HEK293 (cell line): ENCODE data around the gene SBK2.
A peak's percentile ranks its signal among the peaks of the same experiment; 100 is the strongest.

Experiments
- CTCF ChIA-PET: fragments of 350-600 bp; formaldehyde crosslinking; extraction: SDS; loops from one replicate; lab custom pipeline; 2021; ENCODE audit warnings: antibody characterized with exemption; lab: Yijun Ruan, JAX
- POLR2A ChIA-PET: fragments of 300-600 bp; formaldehyde crosslinking; extraction: SDS; loops from one replicate; lab custom pipeline; 2020; ENCODE audit warnings: antibody characterized with exemption, inconsistent platforms; lab: Yijun Ruan, JAX
- H3K27ac ChIP-seq: fragments of 200-500 bp; sonication (Bioruptor generic); 2 replicates; pipeline ENCODE4 v1.5.1; 2014; ENCODE audit warnings: low read depth, low read length, control low read depth, inconsistent platforms; ENCODE audit errors: extremely low read depth
- H3K36me3 ChIP-seq, 2 experiments: fragments of 200-500 bp in 1 of 2; sonication (Bioruptor generic) in 1 of 2; 1 replicate in 1 of 2; 2 replicates in 1 of 2; pipeline ENCODE4 v1.5.1; 2014 to 2017; ENCODE audit warnings: inconsistent platforms in 2 of 2, low read length in 2 of 2; ENCODE audit not compliant: control insufficient read depth in 2 of 2, insufficient read depth in 1 of 2
- H3K4me1 ChIP-seq: fragments of 200-500 bp; sonication (Bioruptor generic); 2 replicates; pipeline ENCODE4 v1.5.1; 2014; ENCODE audit warnings: mild to moderate bottlenecking, low read length, inconsistent platforms; ENCODE audit not compliant: control insufficient read depth, insufficient read depth
- H3K4me3 ChIP-seq: 2 replicates; pipeline ENCODE4 v1.5.1; 2011; ENCODE audit warnings: low read depth, mild to moderate bottlenecking, control low read depth, low read length, moderate library complexity
- H3K9me3 ChIP-seq: fragments of 200-500 bp; sonication (Bioruptor generic); 2 replicates; pipeline ENCODE4 v1.5.1; 2014; ENCODE audit warnings: low read depth, low read length, inconsistent platforms; ENCODE audit not compliant: control insufficient read depth, insufficient read depth
- EGR2 ChIP-seq: fragments of 450-650 bp; formaldehyde crosslinking; IDR thresholded peaks from 2 replicates; pipeline ENCODE4 v1.5.1; 2016; ENCODE audit warnings: low read depth, missing biosample characterization, missing genetic modification characterization
- GLI2 ChIP-seq: fragments of 450-650 bp; formaldehyde crosslinking; IDR thresholded peaks from 2 replicates; pipeline ENCODE4; 2017; ENCODE audit warnings: missing biosample characterization, missing genetic modification characterization, low read depth, borderline replicate concordance
- GLI4 ChIP-seq: fragments of 450-650 bp; formaldehyde crosslinking; IDR thresholded peaks from 2 replicates; pipeline ENCODE4 v1.5.1; 2016; ENCODE audit warnings: missing biosample characterization, missing genetic modification characterization
- GLIS2 ChIP-seq: fragments of 450-650 bp; formaldehyde crosslinking; IDR thresholded peaks from 2 replicates; pipeline ENCODE4 v1.5.1; 2016; ENCODE audit warnings: missing biosample characterization, missing genetic modification characterization
- IKZF3 ChIP-seq: fragments of 450-650 bp; IDR thresholded peaks from 2 replicates; pipeline ENCODE4 v1.5.0; 2018; ENCODE audit warnings: missing biosample characterization, mild to moderate bottlenecking, missing genetic modification characterization, moderate library complexity
- KLF8 ChIP-seq: fragments of 450-650 bp; formaldehyde crosslinking; IDR thresholded peaks from 2 replicates; pipeline ENCODE4 v1.5.1; 2016; ENCODE audit warnings: missing biosample characterization, missing genetic modification characterization
- SCRT1 ChIP-seq: fragments of 450-650 bp; formaldehyde crosslinking; IDR thresholded peaks from 2 replicates; pipeline ENCODE4 v1.5.1; 2016; ENCODE audit warnings: missing biosample characterization, missing genetic modification characterization, borderline replicate concordance
- SP2 ChIP-seq: fragments of 450-650 bp; formaldehyde crosslinking; IDR thresholded peaks from 2 replicates; pipeline ENCODE4 v1.5.1; 2016; ENCODE audit warnings: missing biosample characterization, missing genetic modification characterization
- SP3 ChIP-seq: fragments of 450-650 bp; formaldehyde crosslinking; IDR thresholded peaks from 2 replicates; pipeline ENCODE4 v1.5.1; 2016; ENCODE audit warnings: missing biosample characterization, missing genetic modification characterization
- ZFHX2 ChIP-seq: fragments of 450-650 bp; formaldehyde crosslinking; conservative IDR thresholded peaks from 2 replicates; pipeline ENCODE4 v1.5.1; 2016; ENCODE audit warnings: missing biosample characterization, missing genetic modification characterization
- ZFP37 ChIP-seq: fragments of 450-650 bp; formaldehyde crosslinking; IDR thresholded peaks from 2 replicates; pipeline ENCODE4 v1.5.1; 2016; ENCODE audit warnings: missing biosample characterization, missing genetic modification characterization
- ZIC2 ChIP-seq: fragments of 450-650 bp; formaldehyde crosslinking; IDR thresholded peaks from 2 replicates; pipeline ENCODE4 v1.5.1; 2016; ENCODE audit warnings: missing biosample characterization, missing genetic modification characterization
- ZNF114 ChIP-seq: fragments of 450-650 bp; formaldehyde crosslinking; IDR thresholded peaks from 2 replicates; pipeline ENCODE4 v1.5.0; 2017; ENCODE audit warnings: missing biosample characterization, missing genetic modification characterization
- ZNF248 ChIP-seq: fragments of 450-650 bp; formaldehyde crosslinking; IDR thresholded peaks from 2 replicates; pipeline ENCODE4 v1.5.1; 2017; ENCODE audit warnings: missing biosample characterization, missing genetic modification characterization
- ZNF335 ChIP-seq: fragments of 450-650 bp; formaldehyde crosslinking; conservative IDR thresholded peaks from 2 replicates; pipeline ENCODE4 v1.5.1; 2016; ENCODE audit warnings: missing biosample characterization, missing genetic modification characterization
- ZNF391 ChIP-seq: fragments of 450-650 bp; formaldehyde crosslinking; IDR thresholded peaks from 2 replicates; pipeline ENCODE4 v1.5.1; 2016; ENCODE audit warnings: low read depth, missing biosample characterization, missing genetic modification characterization, borderline replicate concordance
- ZNF501 ChIP-seq: fragments of 450-650 bp; formaldehyde crosslinking; IDR thresholded peaks from 2 replicates; pipeline ENCODE4 v1.5.1; 2016; ENCODE audit warnings: missing biosample characterization, missing genetic modification characterization
- ZNF544 ChIP-seq: fragments of 450-650 bp; formaldehyde crosslinking; IDR thresholded peaks from 2 replicates; pipeline ENCODE4 v1.5.0; 2017; ENCODE audit warnings: missing biosample characterization, missing genetic modification characterization
- ZNF596 ChIP-seq: fragments of 450-650 bp; IDR thresholded peaks from 2 replicates; pipeline ENCODE4 v1.5.0; 2018; ENCODE audit warnings: missing biosample characterization, mild to moderate bottlenecking, missing genetic modification characterization, moderate library complexity
- ZNF600 ChIP-seq: fragments of 450-650 bp; formaldehyde crosslinking; IDR thresholded peaks from 2 replicates; pipeline ENCODE4 v1.5.1; 2016; ENCODE audit warnings: missing biosample characterization, missing genetic modification characterization
- ZNF654 ChIP-seq: fragments of 450-650 bp; formaldehyde crosslinking; IDR thresholded peaks from 2 replicates; pipeline ENCODE4 v1.5.1; 2016; ENCODE audit warnings: low read depth, missing biosample characterization, missing genetic modification characterization
- TF ChIP-seq, protein P1 (sequence below): IDR thresholded peaks from 2 replicates; pipeline ENCODE4 v1.6.1; 2011; ENCODE audit warnings: mild to moderate bottlenecking, low read depth, low read length, borderline replicate concordance
- TF ChIP-seq, protein P2 (sequence below): fragments of 450-650 bp; formaldehyde crosslinking; IDR thresholded peaks from 2 replicates; pipeline ENCODE4 v1.5.1; 2016; ENCODE audit warnings: missing biosample characterization, missing genetic modification characterization
- TF ChIP-seq, protein P3 (sequence below): fragments of 450-650 bp; formaldehyde crosslinking; IDR thresholded peaks from 2 replicates; pipeline ENCODE4 v1.5.1; 2016; ENCODE audit warnings: missing biosample characterization, missing genetic modification characterization
- TF ChIP-seq, protein P4 (sequence below): fragments of 450-650 bp; formaldehyde crosslinking; optimal IDR thresholded peaks from 2 replicates; pipeline ENCODE3; 2016; ENCODE audit warnings: missing biosample characterization, mild to moderate bottlenecking, missing genetic modification characterization
- TF ChIP-seq, protein P5 (sequence below): fragments of 450-650 bp; formaldehyde crosslinking; IDR thresholded peaks from 2 replicates; pipeline ENCODE4 v1.5.1; 2016; ENCODE audit warnings: missing biosample characterization, missing genetic modification characterization

Gene SBK2

DNA sequence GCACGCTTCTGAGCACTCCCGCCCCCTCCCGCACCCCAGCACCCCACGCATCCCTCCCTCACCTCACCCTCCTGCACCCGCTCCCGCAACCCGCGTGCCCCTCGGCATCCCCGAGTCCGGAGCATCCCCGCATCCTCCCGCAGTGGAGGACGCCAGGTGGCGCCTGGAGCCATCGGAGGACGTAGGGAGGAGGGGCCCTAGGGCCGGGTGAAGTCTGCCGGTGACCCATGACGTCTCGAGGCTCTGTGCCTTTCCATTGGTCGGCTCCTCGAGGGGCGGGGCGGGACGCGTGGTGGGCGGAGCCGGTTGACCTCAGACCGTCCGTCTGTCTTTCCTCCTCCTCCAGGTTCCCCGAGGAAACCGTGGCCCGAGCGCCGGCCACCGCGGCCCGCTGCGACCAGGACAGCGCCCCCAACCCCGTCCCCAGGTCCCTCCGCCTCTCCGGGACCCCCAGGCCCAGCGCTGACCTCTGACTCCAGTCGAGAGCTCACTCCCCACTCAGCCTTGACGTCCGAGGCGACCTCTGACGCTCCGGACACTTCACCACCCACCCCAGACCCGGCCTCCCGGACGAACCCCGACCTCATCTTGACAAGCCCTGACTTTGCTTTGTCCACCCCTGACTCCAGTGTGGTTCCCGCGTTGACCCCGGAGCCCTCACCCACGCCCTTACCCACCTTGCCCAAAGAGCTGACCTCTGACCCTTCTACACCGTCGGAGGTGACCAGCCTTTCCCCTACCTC lies 19.9 kb downstream of the SBK2 start:
- ChIA-PET CTCF (interaction anchor here (0.6 to 5.0 kb wide), 26 partner anchors 9 to 636 kb away, joined by 3 to 50 read pairs (median 4); partner anchors contain the start of genes FIZ1, ZNF784 and ZNF865), POLR2A (interaction anchor here (0.8 to 1.2 kb wide), 2 partner anchors 55 to 107 kb away, joined by 3 read pairs; partner anchors contain the start of genes ISOC2 and ZNF784)
- peak overlapping the region; percentile 37 for H3K4me3 ChIP-seq
- TF ChIP-seq ZNF501, result peak; percentile 53
- TF ChIP-seq GLIS2 (tag by site-specific recombination), result peak; percentile 34; the same call in 1 of the 2 replicates
- TF ChIP-seq KLF8 (tag by site-specific recombination), result peak; percentile 73
- TF ChIP-seq ZNF248 (tag by site-specific recombination), result no peak
- peak; percentile 28; the same call in 1 of the 2 replicates for TF ChIP-seq ZFP37 (tag by site-specific recombination)
- peak; percentile 86 for TF ChIP-seq SP3 (tag by site-specific recombination)
- no peak for TF ChIP-seq SCRT1 (tag by site-specific recombination)
- peak; percentile 69 for TF ChIP-seq EGR2 (tag by site-specific recombination)
- TF ChIP-seq ZIC2 (tag by site-specific recombination), result peak; percentile 66
- TF ChIP-seq ZNF544 (tag by site-specific recombination), result 0 out of 2 replicates have a peak, but pooled peaks have one; percentile 25
- TF ChIP-seq SP2 (tag by site-specific recombination), result peak; percentile 50
- TF ChIP-seq ZNF654, result peak; percentile 58
- TF ChIP-seq, protein P1, sequence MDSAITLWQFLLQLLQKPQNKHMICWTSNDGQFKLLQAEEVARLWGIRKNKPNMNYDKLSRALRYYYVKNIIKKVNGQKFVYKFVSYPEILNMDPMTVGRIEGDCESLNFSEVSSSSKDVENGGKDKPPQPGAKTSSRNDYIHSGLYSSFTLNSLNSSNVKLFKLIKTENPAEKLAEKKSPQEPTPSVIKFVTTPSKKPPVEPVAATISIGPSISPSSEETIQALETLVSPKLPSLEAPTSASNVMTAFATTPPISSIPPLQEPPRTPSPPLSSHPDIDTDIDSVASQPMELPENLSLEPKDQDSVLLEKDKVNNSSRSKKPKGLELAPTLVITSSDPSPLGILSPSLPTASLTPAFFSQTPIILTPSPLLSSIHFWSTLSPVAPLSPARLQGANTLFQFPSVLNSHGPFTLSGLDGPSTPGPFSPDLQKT, result no peak
- peak; percentile 65; the same call in 1 of the 2 replicates for TF ChIP-seq IKZF3 (tag by site-specific recombination)
- no peak for TF ChIP-seq ZNF596
- 0 out of 2 replicates have a peak, but pooled peaks have one; percentile 30 for TF ChIP-seq ZNF335 (tag by site-specific recombination)
- peak; percentile 65; the same call in 1 of the 2 replicates for TF ChIP-seq GLI4 (tag by site-specific recombination)
- TF ChIP-seq ZNF114 (tag by site-specific recombination), result no peak
- 0 out of 2 replicates have a peak, but pooled peaks have one; percentile 27 for TF ChIP-seq ZNF600 (tag by site-specific recombination)
- TF ChIP-seq, protein P2, sequence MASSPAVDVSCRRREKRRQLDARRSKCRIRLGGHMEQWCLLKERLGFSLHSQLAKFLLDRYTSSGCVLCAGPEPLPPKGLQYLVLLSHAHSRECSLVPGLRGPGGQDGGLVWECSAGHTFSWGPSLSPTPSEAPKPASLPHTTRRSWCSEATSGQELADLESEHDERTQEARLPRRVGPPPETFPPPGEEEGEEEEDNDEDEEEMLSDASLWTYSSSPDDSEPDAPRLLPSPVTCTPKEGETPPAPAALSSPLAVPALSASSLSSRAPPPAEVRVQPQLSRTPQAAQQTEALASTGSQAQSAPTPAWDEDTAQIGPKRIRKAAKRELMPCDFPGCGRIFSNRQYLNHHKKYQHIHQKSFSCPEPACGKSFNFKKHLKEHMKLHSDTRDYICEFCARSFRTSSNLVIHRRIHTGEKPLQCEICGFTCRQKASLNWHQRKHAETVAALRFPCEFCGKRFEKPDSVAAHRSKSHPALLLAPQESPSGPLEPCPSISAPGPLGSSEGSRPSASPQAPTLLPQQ (tag by site-specific recombination), result 0 out of 2 replicates have a peak, but pooled peaks have one; percentile 53
- peak; percentile 77 for TF ChIP-seq ZFHX2 (tag by site-specific recombination)
- TF ChIP-seq, protein P3, sequence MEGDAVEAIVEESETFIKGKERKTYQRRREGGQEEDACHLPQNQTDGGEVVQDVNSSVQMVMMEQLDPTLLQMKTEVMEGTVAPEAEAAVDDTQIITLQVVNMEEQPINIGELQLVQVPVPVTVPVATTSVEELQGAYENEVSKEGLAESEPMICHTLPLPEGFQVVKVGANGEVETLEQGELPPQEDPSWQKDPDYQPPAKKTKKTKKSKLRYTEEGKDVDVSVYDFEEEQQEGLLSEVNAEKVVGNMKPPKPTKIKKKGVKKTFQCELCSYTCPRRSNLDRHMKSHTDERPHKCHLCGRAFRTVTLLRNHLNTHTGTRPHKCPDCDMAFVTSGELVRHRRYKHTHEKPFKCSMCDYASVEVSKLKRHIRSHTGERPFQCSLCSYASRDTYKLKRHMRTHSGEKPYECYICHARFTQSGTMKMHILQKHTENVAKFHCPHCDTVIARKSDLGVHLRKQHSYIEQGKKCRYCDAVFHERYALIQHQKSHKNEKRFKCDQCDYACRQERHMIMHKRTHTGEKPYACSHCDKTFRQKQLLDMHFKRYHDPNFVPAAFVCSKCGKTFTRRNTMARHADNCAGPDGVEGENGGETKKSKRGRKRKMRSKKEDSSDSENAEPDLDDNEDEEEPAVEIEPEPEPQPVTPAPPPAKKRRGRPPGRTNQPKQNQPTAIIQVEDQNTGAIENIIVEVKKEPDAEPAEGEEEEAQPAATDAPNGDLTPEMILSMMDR (tag by site-specific recombination), result peak; percentile 97
- no peak for TF ChIP-seq GLI2
- TF ChIP-seq, protein P4, sequence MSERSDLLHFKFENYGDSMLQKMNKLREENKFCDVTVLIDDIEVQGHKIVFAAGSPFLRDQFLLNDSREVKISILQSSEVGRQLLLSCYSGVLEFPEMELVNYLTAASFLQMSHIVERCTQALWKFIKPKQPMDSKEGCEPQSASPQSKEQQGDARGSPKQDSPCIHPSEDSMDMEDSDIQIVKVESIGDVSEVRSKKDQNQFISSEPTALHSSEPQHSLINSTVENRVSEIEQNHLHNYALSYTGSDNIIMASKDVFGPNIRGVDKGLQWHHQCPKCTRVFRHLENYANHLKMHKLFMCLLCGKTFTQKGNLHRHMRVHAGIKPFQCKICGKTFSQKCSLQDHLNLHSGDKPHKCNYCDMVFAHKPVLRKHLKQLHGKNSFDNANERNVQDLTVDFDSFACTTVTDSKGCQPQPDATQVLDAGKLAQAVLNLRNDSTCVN (tag by site-specific recombination), result peak; percentile 65
- peak; percentile 60; the same call in 1 of the 2 replicates for TF ChIP-seq ZNF391 (tag by site-specific recombination)
- TF ChIP-seq, protein P5, sequence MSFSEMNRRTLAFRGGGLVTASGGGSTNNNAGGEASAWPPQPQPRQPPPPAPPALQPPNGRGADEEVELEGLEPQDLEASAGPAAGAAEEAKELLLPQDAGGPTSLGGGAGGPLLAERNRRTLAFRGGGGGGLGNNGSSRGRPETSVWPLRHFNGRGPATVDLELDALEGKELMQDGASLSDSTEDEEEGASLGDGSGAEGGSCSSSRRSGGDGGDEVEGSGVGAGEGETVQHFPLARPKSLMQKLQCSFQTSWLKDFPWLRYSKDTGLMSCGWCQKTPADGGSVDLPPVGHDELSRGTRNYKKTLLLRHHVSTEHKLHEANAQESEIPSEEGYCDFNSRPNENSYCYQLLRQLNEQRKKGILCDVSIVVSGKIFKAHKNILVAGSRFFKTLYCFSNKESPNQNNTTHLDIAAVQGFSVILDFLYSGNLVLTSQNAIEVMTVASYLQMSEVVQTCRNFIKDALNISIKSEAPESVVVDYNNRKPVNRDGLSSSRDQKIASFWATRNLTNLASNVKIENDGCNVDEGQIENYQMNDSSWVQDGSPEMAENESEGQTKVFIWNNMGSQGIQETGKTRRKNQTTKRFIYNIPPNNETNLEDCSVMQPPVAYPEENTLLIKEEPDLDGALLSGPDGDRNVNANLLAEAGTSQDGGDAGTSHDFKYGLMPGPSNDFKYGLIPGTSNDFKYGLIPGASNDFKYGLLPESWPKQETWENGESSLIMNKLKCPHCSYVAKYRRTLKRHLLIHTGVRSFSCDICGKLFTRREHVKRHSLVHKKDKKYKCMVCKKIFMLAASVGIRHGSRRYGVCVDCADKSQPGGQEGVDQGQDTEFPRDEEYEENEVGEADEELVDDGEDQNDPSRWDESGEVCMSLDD (tag by site-specific recombination), result peak; percentile 36

More for the DNA sequence above, 19.9 kb downstream of the SBK2 start:
- no peak overlapping the region for H3K27ac ChIP-seq
- no peaks in the 10 kb centered on the region for H3K9me3 ChIP-seq
- no peaks in the 10 kb centered on the region for H3K4me1 ChIP-seq
- H3K36me3 ChIP-seq, result no peaks in the 10 kb centered on the region
